ENCODE data around the gene MPP7.

The MPP7 gene

GRCh38 chr10:28263136-28263857 lies 39.6 kb downstream of the MPP7 start:
- DNase-seq: no peak

- no peak for DNase-seq
Measured at GRCh38 chr10:28256776-28257175, 46.1 kb downstream of the MPP7 start.

GRCh38 chr10:28254290-28254985 lies 48.4 kb downstream of the MPP7 start:
- DNase-seq: no peak

GRCh38 chr10:28253169-28253785 lies 49.6 kb downstream of the MPP7 start:
- no peak for DNase-seq
